Fibroblast of mammary gland (primary cell): ENCODE measurements around the gene ETV7.
A peak's percentile ranks its signal among the peaks of the same experiment; 100 is the strongest.

Experiments used
- DNase-seq: peaks from one replicate; pipeline ENCODE4 v3.0.0-alpha.2; 2010; ENCODE audit warnings: low read depth
- H3K4me3 ChIP-seq: 2 replicates; pipeline ENCODE4 v1.5.1; 2011; ENCODE audit warnings: low read depth, mild to moderate bottlenecking, low read length, moderate library complexity; ENCODE audit not compliant: control insufficient read depth
- TF ChIP-seq, protein P1 (sequence below): conservative IDR thresholded peaks from 2 replicates; pipeline ENCODE4 v1.5.1; 2011; ENCODE audit warnings: low read depth, low read length, inconsistent platforms; ENCODE audit not compliant: control insufficient read depth, insufficient read depth

Gene ETV7

DNA sequence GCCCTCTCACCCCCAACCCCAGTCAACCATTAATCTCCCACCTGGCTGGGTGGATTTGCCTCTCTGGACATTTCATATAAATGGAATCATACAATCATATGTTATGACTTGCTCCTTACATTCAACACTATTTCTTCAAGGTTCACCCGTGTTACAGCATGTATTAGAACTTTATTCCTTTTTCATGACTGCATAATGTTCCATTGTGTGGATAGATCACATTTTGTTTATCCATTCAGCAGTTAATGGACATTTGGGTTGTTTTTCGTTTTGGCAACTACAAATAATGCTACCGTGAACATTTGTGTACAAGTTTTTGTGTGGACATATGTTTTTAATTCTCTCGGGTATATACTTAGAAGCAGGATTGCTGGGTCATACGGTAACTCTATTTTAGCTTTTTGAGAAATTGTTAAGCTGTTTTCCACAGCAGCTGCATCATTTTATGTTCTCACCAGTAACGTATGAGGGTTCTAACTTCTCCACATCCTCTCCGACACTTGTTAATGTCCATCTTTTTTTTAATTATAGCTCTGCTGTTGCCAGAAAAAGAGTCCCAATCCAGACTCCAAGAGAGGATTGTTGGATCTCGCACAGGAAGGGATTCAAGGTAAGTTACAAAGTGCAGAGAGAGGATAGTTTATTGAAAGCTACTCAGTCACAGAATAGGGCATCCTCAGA, 34.9 kb downstream of the ETV7 start:
- no peak overlapping the region for H3K4me3 ChIP-seq

DNA sequence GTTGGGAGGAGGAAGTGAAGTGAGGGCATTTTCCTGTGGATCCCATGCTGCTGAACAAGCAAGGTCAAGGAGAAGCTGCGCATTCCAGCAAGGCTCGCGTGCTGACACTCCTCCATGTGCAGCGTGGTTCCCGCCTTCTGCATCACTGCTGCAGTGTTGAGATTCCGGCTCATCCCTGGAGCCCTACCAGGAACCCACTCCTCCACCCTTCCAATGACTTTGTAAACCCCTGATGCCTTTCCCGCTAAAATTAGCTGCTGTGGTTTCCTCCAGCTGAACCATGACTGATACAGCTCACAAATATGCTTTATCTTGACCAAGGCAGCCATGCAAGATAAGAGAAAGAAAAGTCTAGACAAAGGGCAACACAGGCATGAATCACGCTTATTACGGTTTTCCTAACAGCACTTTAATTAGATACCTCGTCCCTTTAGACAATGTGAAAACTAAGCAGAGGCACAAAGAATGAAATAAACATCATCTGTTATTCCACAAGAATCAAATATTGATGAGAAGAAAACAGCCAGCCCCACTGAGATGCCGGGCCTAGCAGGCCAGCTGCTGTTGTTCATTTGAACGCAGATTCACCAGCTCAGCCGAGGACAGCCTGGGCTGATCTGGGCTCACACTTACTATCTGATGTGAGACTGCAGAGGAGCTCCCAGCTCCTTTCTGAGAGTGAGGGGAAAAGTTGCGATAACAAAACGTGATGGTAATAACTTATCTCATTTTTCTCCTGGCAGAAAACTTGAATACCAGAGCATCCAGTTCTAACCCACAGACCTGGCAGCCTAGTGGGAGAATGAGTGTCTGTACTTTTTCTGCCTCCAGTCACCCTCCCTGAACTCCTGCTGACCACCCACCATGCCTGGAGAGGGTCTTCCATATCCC, 36.5 kb downstream of the ETV7 start:
- H3K4me3 ChIP-seq: no peak overlapping the region
- TF ChIP-seq, protein P1, sequence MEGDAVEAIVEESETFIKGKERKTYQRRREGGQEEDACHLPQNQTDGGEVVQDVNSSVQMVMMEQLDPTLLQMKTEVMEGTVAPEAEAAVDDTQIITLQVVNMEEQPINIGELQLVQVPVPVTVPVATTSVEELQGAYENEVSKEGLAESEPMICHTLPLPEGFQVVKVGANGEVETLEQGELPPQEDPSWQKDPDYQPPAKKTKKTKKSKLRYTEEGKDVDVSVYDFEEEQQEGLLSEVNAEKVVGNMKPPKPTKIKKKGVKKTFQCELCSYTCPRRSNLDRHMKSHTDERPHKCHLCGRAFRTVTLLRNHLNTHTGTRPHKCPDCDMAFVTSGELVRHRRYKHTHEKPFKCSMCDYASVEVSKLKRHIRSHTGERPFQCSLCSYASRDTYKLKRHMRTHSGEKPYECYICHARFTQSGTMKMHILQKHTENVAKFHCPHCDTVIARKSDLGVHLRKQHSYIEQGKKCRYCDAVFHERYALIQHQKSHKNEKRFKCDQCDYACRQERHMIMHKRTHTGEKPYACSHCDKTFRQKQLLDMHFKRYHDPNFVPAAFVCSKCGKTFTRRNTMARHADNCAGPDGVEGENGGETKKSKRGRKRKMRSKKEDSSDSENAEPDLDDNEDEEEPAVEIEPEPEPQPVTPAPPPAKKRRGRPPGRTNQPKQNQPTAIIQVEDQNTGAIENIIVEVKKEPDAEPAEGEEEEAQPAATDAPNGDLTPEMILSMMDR: no peak
- DNase-seq: peak; percentile 69

More for the DNA sequence above, 34.9 kb downstream of the ETV7 start:
- TF ChIP-seq, protein P1: no peak
- DNase-seq: no peak

DNA sequence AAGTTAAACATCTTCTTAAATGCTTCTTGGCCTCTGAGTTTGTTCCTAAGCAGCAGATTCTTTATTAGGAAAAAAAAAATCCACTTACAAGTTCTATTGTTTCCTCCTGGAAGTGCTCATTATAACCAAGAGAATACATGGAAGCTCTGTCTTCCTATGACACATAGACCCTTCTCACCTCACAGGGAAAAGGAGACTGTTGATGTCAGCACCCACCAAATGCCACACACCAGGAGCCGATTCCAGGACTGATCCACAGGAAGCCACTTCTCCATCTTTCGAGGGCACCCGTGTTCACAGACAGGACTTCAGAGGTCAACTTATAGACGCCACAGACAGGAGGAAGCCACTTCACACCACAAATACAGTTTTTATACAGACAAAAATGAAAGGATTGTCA, 37.4 kb downstream of the ETV7 start:
- no peak for DNase-seq
- no peak overlapping the region for H3K4me3 ChIP-seq
- TF ChIP-seq, protein P1: no peak

DNA sequence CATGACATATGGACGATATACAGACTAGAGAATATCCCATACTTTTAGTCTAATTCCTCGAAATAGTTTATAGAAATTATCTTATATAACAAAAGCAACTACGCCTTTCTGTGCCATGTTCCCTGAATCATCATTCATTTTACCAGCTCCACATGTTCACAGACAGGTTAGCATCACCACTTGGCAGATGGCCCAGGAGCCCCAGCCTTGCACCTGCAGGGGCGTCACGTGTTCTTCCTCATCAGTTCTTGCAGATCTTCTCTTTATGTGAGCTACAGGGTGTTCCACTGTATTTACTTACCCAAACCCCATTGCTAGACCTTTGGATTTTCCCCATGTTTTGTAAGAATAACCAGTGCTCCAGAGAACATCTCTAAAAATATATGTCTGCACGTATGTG, 38.2 kb downstream of the ETV7 start:
- TF ChIP-seq, protein P1: no peak
- H3K4me3 ChIP-seq: no peak overlapping the region
- DNase-seq: no peak

DNA sequence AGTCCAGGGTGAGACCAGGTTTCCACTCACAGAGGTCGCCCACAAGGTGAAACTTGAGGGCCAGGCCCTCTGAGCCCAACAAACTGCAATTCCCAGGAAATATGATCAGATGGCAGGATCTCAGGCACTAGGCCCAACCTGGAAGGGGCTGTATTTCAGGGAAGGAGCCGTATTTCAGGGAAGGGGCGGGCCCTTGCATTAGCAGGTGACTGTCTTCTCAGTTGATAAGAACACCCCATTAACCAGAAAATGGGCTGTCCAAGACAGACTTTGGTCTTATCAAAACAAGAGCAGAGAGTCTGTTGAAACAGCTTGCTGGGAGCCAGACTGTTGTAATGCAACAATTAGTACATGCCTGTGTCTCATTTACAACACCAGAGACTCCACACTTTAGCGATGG, 39.8 kb downstream of the ETV7 start:
- DNase-seq: no peak
- TF ChIP-seq, protein P1: no peak
- no peak overlapping the region for H3K4me3 ChIP-seq

DNA sequence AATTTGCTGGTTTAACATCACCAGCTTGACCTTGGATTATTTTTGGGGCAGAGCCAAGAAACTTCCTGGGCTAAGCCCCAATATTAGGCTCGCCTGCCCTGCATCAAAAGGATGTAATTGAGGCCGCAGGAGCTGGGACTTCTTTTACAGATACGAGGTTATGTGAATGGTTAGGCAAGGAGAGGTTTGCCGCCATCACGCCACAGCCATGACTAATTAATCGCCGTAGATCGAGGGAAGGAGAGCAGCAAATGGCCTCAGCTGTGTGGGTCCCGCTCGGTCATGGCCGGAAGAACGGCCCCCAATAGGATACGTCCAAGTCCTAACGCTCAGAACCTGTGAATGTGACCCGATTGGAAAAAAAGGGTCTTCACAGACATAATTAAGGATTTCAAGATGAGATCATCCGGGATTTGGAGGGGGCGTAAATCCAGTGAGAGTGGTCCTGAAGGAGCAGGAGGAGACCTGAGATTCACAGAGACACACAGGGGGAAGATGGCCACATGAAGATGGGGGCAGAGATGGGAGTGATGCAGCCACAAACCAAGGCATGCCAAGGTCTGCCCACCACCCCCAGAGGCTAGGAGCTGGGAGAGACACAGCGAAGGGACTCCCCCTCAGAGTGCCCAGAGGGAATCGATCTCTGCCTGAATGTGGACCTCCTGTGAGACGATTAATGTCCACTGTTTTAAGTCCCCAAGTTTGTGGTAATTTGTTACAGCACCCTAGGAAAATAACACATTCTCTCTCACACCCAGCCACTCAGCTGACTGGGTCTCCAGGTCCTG, 40.8 kb downstream of the ETV7 start:
- no peak for DNase-seq
- TF ChIP-seq, protein P1: no peak

More for the DNA sequence above, 40.8 kb downstream of the ETV7 start:
- H3K4me3 ChIP-seq: no peak overlapping the region
